HL-60 (cell line): Measurements from ENCODE around the gene C20orf204.

Experiments
- DNase-seq, 2 experiments: peaks; one replicate each; pipeline ENCODE4 v3.0.0-alpha.2; 2010 to 2020; ENCODE audit warnings: low read depth in 1 of 2, low spot score in 1 of 2
- H3K27ac ChIP-seq: fragments of 250-450 bp; sonication (Bioruptor Pico); replicated peaks from 2 replicates; pipeline ENCODE4 v1.5.1; 2020; ENCODE audit warnings: mild to moderate bottlenecking, moderate library complexity
- H3K27me3 ChIP-seq: fragments of 250-450 bp; sonication (Bioruptor Pico); 2 replicates; pipeline ENCODE4 v1.5.1; 2021; ENCODE audit warnings: mild to moderate bottlenecking, moderate library complexity; ENCODE audit not compliant: insufficient read depth, poor library complexity, severe bottlenecking
- H3K4me3 ChIP-seq: replicated peaks from 2 replicates; pipeline ENCODE4 v1.5.1; 2011; ENCODE audit warnings: mild to moderate bottlenecking, control low read depth, low read length; ENCODE audit not compliant: insufficient read depth
- CTCF ChIP-seq: IDR thresholded peaks from one replicate; pipeline ENCODE4 v1.5.1; 2011; ENCODE audit warnings: low read length, control low read depth, inconsistent platforms; ENCODE audit not compliant: insufficient read depth
- GABPA ChIP-seq: IDR thresholded peaks from 2 replicates; pipeline ENCODE4 v1.6.1; 2012; ENCODE audit warnings: low read depth
- POLR2AphosphoS5 ChIP-seq: IDR thresholded peaks from 2 replicates; pipeline ENCODE4 v1.6.1; 2012; ENCODE audit warnings: low read depth
- REST ChIP-seq: IDR thresholded peaks from 2 replicates; pipeline ENCODE4 v1.6.1; 2012; ENCODE audit warnings: low read depth; ENCODE audit not compliant: insufficient replicate concordance
- SPI1 ChIP-seq: IDR thresholded peaks from 2 replicates; pipeline ENCODE4 v1.6.1; 2012; ENCODE audit warnings: low read depth, mild to moderate bottlenecking, borderline replicate concordance

The C20orf204 gene

GRCh38 chr20:64024141-64024990 is 11.6 kb upstream of the C20orf204 start:
- DNase-seq, result no peak
- no peaks in the 10 kb centered on the region for H3K27me3 ChIP-seq
- H3K27ac ChIP-seq, result no peak overlapping the region
- no peak overlapping the region for H3K4me3 ChIP-seq
- no peak for TF ChIP-seq SPI1
- no peak for TF ChIP-seq REST
- TF ChIP-seq CTCF, result no peak
- no peak for TF ChIP-seq GABPA

GRCh38 chr20:64025101-64025825 is 10.7 kb upstream of the C20orf204 start:
- Histone ChIP-seq H3K27me3 (no peaks in the 10 kb centered on the region), H3K4me3 (no peak overlapping the region), H3K27ac (no peak overlapping the region)
- no peak for TF ChIP-seq SPI1
- no peak for TF ChIP-seq GABPA
- no peak for TF ChIP-seq POLR2AphosphoS5
- no peak for TF ChIP-seq CTCF
- no peak for TF ChIP-seq REST
- no peak for DNase-seq

GRCh38 chr20:64025826-64026412 is 10.1 kb upstream of the C20orf204 start:
- Histone ChIP-seq H3K27ac (no peak overlapping the region), H3K27me3 (no peaks in the 10 kb centered on the region), H3K4me3 (no peak overlapping the region)
- DNase-seq, result no peak
- TF ChIP-seq CTCF (no peak), POLR2AphosphoS5 (no peak), GABPA (no peak), REST (no peak), SPI1 (no peak)
